DND-41 (cell line): Measurements from ENCODE around the gene RING1.

Source experiments
- EZH2 ChIP-seq: IDR thresholded peaks from 3 replicates; pipeline ENCODE4 v1.6.1; 2012; ENCODE audit warnings: borderline replicate concordance, low read depth, mild to moderate bottlenecking, moderate library complexity, low read length, inconsistent platforms; ENCODE audit not compliant: severe bottlenecking
- TF ChIP-seq, protein P1 (sequence below): IDR thresholded peaks from 2 replicates; pipeline ENCODE4 v1.5.1; 2012; ENCODE audit warnings: borderline replicate concordance, low read length, moderate library complexity, mild to moderate bottlenecking; ENCODE audit not compliant: poor library complexity, severe bottlenecking; ENCODE audit errors: extremely low read depth

DNA sequence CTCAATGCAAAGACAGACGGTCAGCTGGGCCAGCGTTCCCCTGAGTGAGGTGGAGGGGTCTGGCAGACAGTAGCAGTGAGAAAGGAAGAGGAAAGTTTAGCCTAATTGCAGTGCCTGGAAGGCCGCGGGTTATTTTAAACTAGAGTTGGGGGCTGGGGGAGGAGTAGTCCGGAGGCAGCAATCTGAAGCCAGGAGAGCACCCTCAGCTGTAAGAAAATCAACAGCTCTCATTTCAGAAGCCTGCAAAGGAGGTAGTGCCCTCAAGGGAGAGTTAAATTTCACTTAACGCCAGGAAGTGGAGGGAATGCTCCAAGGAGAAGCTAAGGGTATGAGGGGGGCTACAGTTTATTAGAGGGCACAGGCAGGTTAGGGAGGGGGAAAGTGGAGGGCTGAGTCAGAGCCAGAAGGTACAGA is 26.9 kb downstream of the RING1 start:
- TF ChIP-seq EZH2 = no peak
- TF ChIP-seq, protein P1, sequence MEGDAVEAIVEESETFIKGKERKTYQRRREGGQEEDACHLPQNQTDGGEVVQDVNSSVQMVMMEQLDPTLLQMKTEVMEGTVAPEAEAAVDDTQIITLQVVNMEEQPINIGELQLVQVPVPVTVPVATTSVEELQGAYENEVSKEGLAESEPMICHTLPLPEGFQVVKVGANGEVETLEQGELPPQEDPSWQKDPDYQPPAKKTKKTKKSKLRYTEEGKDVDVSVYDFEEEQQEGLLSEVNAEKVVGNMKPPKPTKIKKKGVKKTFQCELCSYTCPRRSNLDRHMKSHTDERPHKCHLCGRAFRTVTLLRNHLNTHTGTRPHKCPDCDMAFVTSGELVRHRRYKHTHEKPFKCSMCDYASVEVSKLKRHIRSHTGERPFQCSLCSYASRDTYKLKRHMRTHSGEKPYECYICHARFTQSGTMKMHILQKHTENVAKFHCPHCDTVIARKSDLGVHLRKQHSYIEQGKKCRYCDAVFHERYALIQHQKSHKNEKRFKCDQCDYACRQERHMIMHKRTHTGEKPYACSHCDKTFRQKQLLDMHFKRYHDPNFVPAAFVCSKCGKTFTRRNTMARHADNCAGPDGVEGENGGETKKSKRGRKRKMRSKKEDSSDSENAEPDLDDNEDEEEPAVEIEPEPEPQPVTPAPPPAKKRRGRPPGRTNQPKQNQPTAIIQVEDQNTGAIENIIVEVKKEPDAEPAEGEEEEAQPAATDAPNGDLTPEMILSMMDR = no peak
